Stromal cell of bone marrow (primary cell): Measurements from ENCODE around the gene DNAJB4.
A peak's percentile ranks its signal among the peaks of the same experiment; 100 is the strongest.
"Not testable (repeated sequence)": the region's sequence is repeated elsewhere in the genome, so short reads cannot be mapped to it uniquely, and the experiment has no call there.

ENCODE experiments used
- DNase-seq: peaks from one replicate; pipeline ENCODE4 v3.0.0-alpha.2; 2012; ENCODE audit warnings: low read depth

DNAJB4 gene

DNA sequence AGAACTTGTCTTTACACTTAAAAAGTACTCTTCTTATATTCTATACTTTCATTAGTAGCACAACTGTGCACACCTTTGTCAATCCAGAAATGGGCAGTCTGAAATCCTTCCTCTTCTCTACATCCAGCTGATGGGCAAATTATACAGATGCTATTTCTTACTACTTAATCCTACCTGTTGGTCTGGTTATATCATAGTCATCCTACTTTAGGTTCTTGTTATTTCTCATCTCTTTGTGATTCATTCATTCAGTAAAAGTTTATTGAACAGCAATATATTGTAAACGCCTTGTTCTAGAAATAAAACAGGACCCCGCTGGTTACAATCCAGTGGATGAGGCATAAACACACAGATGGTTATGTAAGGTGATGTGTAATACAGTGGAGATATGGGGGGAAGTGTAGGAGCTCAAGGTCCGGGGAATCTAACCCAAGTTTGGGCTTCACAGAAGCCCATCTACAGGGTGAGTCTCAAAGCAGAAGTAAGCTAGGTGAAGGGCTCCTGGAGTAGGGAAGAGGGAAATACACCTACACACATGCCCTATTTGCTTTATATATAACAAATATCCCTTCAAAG, 14.0 kb upstream of the DNAJB4 start:
- DNase-seq, result no peak

DNA sequence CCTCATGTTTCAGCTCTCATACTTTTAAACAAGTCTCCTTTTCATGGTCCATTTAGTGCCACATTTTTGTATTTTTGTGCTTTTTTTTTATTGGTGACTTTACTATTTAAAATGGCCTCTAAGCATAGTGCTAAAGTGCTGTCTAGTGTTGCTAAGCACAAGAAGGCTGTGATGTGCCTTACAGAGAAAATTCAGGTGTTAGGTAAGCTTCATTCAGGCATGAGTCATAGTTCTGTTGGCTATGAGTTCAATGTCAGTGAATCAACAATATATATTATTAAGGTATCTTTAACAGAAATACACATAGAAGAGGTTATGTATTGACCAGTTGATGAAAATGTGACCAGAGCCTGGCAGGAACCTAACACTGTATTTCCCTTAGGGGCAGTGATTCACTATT, 13.1 kb upstream of the DNAJB4 start:
- DNase-seq, result no peak

DNA sequence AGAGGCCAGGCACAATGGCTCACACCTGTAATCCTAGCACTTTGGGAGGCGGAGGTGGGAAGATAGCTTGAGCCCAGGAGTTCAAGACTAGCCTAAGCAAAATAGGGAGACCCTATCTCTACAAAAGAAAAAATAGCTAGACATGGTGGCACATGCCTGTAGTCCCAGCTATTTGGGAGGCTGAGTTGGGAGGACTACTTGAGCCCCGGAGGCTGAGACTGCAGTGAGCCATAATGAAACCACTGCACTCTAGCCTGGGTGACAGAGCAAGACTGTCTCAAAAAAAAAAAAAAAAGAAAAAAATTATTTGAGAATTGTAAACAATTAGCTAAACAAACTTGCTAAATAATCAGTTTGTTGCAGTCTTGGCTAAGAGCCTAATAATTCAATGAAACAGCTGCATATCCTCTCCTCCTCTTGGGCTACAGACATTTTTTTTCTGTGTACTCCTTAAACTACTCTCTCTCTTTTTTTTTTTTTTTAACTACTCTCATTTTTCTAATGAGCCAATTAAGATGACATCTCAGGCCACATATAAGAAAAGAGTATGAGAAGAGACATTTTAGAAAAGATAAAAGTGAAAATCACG, 10.5 kb upstream of the DNAJB4 start:
- DNase-seq, result no peak

DNA sequence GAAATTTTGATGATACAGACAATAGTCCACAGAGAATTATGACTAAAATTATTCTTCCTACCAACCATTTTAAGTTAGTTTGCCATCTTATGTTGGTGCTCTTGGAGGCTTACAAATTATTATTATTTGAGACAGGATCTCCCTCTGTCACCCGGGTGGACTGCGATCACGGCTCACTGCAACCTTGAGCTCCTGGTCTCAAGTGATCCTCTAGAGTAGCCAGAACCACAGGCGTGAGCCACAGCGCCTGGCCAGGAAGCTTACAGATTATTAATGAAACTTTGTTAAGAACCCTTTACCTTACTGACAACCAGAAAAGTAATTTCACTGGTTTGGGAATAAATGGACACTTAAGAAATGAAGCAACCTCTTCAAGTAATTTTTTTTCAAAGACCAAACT, 8.0 kb upstream of the DNAJB4 start:
- no peak for DNase-seq

DNA sequence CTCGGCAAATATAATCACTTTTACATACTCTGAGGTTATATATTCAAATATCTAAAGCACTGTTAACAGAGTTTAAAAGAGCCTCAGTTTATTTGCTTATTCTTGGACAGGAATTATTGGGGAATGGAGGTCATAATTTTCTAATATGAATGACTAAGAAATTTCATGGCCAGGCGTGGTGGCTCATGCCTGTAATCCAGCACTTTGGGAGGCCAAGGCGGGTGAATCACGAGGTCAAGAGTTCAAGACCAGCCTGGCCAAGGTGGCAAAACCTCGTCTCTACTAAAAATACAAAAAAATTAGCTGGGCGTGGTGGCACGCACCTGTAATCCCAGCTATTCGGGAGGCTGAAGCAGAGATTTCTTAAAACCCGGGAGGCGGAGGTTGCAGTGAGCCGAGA, 4.2 kb upstream of the DNAJB4 start:
- DNase-seq, result not testable (repeated sequence)

DNA sequence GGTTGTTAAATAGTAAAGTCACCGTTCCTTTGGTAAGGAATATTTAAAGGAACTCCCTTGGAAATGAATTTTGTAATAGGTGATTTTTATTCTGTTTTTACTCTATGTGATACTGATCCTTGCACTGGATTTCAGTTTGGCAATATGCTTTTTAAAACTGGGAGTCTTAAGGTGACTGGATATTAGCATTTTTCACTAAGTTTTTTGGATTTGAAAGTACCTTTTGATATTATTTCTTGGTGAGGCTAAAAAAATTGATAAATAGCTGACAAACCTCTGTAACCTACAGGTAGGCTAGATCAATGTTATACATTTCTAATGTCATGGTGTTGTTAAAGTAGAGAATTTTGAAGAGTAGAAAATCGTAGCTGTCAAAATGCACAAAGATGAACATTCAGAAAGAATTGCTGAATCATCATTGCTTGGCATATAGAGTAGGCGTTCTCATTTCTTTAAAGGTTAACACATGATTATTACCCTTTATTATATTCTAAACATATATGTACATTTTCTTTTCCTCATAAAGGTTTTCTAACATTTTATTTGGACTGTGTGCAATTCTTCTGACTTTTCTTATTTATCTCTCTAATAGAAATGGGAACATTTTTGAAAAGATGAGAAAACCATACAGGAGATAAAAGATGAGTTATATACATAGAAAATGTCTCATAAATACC, 1.5 kb upstream of the DNAJB4 start:
- DNase-seq, result no peak

DNA sequence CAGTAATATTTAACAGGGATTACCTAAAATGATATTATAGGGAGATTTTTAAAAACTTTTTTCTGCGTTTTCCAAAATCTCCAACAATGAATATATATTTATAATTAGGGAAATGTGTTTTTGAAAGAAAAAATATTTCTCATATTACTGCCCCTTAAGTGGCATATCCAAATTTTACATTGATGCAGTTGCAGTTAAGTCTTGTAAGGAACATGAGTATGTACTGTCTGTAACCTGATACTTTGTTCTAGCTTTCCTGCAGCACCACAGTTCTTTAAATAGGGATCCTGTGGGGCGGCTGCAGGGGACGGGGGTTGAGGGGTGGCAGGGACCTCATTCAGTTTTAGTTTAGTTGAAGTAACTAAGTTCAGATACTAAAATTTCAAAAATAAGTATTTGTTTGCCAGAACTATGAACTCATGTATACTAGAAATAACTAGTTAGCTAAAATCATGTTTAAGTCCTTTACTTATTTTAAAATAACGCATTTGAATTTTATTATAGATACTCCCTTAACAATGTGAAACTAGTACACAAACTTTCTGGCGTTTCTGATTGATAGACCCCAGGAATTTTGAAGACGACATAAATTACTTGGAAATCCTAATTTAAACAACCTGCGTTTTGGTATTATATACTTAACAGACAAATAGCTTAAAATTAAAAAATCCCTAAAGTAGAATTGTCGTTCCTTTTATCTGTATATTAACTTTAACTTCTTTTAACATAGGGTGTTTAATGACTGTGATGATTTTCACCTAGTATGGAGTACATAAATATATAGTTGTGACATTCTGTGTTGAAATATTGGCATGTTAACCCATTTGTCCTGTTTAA, 639 bp upstream of the DNAJB4 start:
- DNase-seq, result peak; percentile 40

DNA sequence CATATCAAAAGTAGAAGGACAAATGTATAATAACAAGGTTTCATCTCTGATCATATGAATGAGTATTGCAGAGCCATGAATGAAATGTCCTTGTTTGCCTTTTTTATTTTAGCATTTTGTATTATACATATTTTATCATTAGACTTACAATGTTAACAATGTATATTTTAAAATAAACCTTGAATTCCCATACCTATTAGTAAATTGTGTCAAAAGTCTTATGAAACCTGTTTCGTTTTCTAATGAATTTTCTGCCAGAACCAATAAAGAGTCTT, 646 bp downstream of the DNAJB4 start:
- DNase-seq, result no peak

DNA sequence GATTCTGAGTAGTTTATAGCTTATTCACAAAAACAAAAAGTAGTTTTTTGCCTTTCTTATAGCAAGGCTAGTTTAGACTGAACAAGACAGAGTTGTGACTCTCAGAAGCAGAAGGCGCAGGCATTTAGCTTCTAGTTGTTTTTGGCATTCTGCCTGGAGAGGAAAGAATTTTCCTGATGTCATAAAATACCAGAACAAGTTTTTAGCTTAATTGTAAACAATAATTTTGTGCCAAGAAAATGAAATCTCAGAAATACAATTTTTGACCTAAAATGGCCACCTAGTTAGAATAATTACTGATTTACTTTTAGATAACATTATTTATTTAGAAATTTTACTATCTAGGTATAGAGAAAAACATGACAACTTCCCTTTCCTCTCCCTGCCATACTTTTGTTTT, 1.0 kb downstream of the DNAJB4 start:
- peak; percentile 83 for DNase-seq

DNA sequence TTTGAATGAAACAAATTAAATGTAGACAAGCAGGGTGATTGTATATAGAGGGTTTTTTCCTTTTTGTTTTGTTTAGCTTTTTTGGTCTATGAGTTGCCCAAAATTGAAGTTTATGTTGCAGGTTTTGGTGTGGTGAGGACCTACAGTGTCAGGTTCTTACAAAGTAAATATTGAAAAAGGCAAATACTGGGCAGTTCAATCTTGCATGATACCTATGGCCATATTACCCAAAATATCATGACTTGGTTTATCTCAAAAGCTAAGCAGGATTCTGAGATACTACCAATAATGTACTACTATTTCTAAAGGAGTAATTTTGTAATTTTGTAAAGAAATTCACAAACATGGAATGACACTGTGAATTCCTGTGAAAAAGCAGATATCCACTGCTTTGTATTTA, 1.8 kb downstream of the DNAJB4 start:
- DNase-seq, result no peak

DNA sequence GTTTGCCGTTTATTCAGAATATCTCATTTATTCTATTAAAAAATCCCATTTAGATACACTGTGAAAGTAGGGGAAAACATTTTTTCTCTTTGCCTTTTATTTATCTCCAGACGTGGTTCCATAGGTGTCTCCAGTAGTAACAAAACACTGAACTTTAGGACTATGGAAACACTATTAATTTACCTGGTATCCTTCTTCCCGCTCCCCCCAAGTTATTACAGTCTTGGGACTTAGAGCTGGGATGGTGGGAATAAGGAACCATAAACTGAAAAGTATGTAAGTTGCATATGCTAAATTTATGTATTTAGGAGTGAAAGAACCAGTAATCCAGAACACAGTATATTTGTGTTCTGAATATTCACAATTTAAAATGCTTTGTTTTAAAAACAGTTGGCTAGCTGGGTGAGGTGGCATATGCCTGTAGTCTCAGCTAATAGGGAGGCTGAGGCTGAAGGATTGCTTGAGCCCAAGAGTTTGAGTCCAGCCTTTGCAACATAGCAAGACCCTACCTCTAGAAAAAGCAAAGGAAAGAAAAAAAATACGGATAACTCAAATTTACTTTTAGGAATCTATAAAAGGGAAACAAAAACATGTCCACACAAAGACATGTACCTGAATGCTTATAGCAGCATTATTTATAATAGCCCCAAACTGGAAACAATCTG, 3.1 kb downstream of the DNAJB4 start:
- no peak for DNase-seq

DNA sequence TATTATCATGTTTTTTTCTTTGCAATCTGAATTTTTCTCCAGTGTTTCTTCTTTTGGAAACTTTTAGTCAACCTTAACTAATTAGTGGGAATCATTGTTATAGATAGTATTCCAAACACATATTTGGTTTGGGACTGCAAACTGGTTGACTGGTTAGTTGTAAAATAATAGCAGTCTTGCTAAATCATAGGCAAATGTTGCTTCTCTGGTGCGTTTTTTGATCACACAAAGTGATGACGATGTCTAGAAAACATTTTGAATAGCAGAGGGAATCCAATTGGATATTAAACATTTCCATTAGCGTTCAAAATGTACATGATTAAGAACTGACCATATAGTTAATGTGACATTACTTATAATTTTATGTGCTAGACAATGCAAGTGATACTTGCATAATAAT, 4.5 kb downstream of the DNAJB4 start:
- no peak for DNase-seq

DNA sequence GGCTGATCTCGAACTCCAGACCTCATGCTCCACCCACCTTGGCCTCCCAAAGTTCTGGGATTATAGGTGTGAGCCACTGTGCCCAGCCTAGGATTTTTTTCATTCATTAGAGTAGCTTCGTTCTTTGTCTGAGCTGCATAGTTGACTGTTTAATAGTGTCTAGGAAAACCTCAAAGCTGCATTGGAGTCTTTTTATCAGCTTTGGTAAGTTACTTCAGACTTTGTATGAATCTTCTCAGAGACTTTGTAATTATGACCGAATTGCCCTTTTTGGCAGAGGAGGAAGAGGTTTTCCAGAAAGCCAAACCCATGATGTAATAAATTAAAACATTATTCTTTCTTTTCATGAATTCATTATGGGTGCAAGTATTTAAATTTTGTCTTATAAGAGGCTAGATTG, 5.1 kb downstream of the DNAJB4 start:
- no peak for DNase-seq

DNA sequence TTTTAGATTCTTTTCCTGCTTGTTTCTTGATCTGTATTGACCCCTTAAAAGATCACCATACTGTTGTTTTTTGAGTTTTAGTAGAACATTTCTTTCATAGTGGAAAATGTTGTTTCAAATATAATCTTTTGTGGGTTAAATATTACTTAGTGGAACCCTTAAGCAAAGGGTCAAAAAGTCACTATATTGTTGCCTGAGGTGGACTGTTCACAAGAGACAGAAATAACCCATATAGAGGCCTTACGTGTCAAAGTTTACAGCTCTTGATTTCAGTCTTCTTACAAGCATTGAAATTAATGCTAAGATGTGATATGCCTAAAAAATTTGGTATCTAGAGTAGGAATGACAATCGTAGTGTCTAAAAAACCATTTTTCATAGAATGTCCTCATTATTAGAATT, 6.3 kb downstream of the DNAJB4 start:
- no peak for DNase-seq

DNA sequence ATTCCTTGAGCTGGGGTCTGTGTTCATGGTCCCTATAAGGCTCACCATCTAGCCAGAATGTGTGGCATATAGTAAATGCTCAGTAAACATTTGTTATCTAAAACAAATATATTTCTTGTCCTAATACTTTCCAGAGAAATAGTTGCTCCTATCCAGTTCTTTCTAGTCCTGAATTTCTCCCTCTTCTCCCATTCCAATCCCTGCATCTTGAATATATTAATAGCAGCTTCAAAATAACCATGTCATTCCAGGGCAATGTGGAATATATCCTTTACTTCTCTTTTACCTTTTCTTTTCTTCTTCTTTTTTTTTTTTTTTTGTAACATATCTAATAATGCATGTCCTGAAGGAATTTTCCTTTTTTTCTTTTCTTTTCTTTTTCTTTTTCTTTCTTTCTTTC, 10.4 kb downstream of the DNAJB4 start:
- no peak for DNase-seq

DNA sequence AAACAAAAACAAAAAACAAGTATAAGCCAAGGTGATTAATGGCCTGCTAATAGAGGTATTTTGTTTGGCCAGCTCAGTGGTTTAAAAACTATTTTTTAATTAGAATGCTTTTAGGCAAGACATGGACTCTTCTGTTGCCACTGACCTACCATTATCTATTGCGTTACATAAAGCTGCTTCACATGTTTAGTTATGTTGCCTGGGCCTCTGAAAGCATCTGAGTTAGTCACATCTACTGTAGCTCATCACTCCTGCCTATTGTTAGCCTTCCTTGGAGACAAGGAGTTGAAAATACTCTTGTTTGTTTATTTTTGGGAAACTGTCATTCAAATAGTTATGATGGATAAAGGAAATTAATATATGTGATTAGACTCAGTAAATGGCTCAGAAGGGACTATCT, 14.3 kb downstream of the DNAJB4 start:
- no peak for DNase-seq

DNA sequence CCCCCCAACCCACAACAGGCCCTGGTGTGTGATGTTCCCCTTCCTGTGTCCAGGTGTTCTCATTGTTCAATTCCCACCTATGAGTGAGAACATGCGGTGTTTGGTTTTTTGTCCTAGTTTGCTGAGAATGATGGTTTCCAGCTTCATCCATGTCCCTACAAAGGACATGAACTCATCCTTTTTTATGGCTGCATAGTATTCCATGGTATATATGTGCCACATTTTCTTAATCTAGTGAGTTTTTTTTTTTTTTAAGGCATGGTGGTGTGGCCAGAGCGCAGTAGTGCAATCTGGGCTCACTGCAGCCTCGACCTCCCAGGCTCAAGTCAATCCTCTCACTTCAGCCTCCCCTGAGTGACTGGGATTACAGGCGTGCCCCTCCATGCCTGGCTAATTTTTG, 16.4 kb downstream of the DNAJB4 start:
- DNase-seq, result not testable (repeated sequence)

DNA sequence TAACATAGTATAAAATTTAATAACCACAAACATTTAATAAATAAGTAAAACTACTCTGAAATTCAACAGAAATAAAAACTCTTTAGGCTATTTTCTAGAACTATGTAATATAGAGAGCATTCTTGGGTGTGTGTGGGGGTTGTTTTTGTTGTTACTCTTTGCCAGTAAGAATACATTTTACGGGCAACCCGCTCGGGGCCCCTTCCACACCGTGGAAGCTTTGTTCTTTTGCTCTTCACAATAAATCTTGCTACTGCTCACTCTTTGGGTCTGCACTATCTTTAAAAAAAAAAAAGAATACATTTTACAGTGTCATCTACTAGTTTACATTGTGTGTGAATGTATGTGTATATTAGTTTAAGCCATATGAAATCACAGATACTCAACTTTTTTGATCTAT, 25.1 kb downstream of the DNAJB4 start:
- no peak for DNase-seq

DNA sequence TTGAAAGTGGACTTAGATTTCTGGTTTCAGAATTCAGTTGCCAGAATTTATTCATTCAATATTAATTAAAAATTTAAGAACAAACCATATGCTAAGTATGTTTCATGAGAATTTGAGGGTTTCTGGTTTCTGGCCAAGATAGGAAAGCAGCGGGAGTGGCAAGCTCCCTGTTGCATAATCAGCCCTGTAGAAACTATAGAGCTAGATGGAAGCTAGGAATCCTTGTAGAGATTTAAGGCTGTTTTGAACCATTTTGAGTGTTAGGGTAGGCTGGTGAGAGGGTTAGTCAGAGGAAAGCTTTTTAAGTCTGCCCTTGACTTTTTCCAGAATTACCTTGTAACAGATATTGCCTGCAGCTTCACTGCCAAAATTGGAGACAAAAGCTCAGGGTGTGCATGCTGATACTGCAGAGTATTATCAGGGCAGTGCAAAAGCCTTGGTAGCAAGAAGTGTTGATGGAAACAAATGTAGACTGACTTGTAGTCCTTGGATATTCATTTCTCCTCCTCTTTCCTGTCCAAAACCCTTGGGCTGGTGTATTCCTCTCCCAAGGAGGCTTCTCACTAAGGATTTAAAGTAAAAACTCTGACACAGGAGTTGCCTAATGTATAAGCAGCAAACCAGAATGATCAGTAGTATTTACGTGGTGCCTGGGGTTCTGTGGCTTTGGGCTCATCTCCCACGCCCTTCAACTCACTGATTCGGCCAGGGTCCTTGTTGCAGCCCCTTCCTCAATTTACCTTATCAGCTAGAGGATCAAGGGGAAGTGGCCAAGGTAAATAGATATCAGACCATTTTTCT, 28.5 kb downstream of the DNAJB4 start:
- DNase-seq, result no peak

DNA sequence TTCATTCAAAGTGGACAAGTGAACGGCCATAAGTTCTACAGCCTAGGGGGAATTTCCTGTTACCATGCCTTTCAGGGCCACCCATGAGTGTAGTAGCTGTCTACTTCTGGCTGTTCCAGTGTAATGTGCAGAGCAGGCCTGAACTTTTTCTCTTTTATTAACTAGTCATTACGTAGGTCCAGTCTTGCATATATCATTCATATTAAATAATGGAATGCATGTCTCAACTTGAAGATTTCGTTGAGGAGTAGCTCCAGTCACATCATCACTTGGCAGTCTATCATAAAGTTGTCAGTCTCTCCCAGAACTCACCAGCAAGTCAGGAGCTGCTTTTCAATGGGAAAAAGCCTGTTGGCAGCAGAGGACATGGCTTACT, 29.0 kb downstream of the DNAJB4 start:
- DNase-seq, result no peak

DNA sequence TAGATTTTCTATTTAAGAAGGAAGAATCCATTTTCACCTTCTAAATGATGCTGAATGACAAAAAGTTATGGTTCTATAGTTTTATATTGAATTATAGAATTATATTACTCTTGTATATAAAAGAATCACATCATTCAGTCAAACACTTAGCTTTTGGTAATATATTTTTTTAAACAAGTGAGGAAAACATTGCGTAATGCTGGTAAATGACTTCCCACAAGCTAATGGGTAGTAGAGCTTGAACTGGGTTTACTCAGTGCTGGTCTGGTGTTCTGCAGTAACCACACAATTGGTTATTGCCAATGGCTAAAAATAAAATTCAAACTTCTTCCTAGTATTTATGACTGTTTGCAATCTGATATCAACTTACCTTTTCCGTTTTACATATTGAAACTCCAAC, 30.4 kb downstream of the DNAJB4 start:
- DNase-seq, result peak; percentile 45

DNA sequence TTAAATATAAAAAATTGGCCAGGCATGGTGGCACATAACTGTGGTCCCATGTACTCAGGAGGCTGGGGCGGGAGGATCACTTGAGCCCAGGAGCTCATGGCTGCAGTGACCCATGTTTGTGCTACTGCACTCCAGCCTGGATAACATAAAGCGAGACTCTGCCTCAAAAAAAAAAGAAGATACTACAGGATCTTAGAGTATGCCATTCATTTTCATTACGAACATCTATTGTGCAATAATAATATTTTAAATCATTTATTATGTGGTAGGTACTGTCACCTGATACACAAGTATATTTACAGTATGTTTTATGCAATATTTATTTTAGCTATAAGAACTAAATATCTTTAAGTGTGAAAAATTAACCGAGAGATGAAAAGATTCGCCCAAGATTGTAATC, 31.7 kb downstream of the DNAJB4 start:
- no peak for DNase-seq
